ENCODE data around the gene TMEM30A. TPM values are rescaled to one million over a fixed set of nuclear protein-coding genes. Genes with fewer than 3 reads are reported as not detected.
A peak's percentile ranks its signal among the peaks of the same experiment; 100 is the strongest.

TMEM30A gene
- total RNA-seq, 1 experiment from 2014 or later, result 44.2 TPM

- peak; percentile 74 for DNase-seq (ENCODE audit: low spot score)
- in situ Hi-C loops (cut with HindIII; ENCODE audit: low sequenced_read_pairs), result no loop called here
These were observed 12.5 kb upstream of the TMEM30A start for GRCh38 chr6:75296811-75297779.

DNA sequence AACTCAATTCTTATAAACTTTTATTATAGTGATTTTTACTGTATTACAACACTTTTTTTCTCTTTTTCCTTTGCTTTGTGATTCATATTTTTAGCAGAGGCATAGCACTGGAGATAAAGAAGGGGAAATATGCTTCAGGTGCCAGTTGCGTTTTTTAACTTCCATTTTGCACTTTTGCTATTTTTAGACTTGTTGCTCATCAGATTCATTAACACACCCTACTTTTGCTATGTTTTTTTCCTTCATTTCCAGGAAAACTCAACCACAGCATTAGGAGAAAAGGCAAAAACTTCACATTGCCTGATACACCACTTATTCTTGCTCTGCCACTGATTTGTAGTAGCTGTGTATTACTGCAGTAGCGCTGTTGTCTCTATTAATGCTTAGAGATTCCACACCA, 8.0 kb upstream of the TMEM30A start:
- no peak for DNase-seq (ENCODE audit: low spot score)
- in situ Hi-C loops (cut with HindIII; ENCODE audit: low sequenced_read_pairs), result no loop called here

- no peak for DNase-seq (ENCODE audit: low spot score)
- in situ Hi-C loops (cut with HindIII; ENCODE audit: low sequenced_read_pairs), result no loop called here
These were observed 7.2 kb upstream of the TMEM30A start for GRCh38 chr6:75291744-75292143.

GRCh38 chr6:75291331-75291730, 6.7 kb upstream of the TMEM30A start:
- in situ Hi-C loops (cut with HindIII; ENCODE audit: low sequenced_read_pairs), result no loop called here
- DNase-seq (ENCODE audit: low spot score), result no peak

- in situ Hi-C loops (cut with HindIII; ENCODE audit: low sequenced_read_pairs), result no loop called here
- DNase-seq (ENCODE audit: low spot score), result no peak
These were observed 5.7 kb upstream of the TMEM30A start for GRCh38 chr6:75290136-75290945.

- in situ Hi-C loops (cut with HindIII; ENCODE audit: low sequenced_read_pairs), result no loop called here
- DNase-seq (ENCODE audit: low spot score), result no peak
These were observed 3.4 kb upstream of the TMEM30A start for GRCh38 chr6:75288023-75288422.

DNA sequence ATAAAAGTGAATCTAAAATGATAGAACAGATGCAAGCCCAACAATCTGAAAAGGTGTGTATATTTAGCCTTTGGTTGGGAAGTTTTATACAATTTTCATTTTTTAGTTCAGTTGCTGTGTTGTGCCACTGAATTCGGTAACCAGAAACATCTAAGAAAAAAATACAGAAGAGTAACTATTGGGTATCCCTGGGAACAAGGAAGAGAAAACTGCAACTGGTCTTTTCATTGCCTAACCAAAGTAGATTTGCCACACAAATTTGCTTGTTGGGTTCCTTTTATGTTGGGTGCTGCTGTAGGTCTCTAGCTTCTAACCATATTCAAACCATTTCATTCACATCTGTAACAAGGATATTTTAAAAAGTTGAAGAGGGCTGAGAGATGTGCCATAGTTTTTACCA, 2.8 kb upstream of the TMEM30A start:
- in situ Hi-C loops (cut with HindIII; ENCODE audit: low sequenced_read_pairs), result no loop called here
- no peak for DNase-seq (ENCODE audit: low spot score)

DNA sequence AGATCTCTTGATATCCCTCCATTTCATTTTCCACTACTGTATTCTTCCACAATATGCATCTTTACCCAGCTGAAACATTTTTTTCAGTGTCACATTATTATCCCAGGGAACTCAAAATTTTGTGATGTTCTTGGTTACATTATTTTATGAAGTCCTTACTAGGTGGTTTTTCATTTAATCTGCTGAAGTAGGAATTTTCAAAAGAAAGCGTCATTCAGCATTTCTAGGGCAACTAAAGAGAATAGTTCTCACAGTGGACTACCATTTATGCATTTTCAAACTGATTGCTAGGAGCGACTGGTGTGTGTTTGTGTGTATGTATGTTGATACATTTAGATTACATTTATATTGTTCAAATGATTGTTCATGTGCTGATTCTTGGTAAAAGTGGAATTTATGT, 2.4 kb upstream of the TMEM30A start:
- no peak for DNase-seq (ENCODE audit: low spot score)
- in situ Hi-C loops (cut with HindIII; ENCODE audit: low sequenced_read_pairs), result no loop called here

DNA sequence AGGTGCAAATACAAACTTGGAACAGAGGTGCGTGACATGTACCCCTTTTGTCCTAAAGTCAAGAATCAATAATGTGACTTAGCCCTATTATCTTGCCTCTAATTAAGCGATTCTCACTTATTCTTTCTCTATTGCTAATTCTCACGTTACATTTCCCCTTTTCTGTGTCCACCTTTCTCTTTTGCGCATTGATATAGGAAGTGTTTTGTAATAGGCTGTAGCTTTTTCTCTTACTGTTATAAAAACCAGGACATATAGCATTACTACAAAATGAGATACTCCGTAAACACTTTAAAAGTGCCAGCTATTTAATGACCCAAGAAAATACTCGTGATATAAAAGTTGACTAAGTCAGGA, 669 bp upstream of the TMEM30A start:
- no peak for DNase-seq (ENCODE audit: low spot score)
- in situ Hi-C loops (cut with HindIII; ENCODE audit: low sequenced_read_pairs), result no loop called here

DNA sequence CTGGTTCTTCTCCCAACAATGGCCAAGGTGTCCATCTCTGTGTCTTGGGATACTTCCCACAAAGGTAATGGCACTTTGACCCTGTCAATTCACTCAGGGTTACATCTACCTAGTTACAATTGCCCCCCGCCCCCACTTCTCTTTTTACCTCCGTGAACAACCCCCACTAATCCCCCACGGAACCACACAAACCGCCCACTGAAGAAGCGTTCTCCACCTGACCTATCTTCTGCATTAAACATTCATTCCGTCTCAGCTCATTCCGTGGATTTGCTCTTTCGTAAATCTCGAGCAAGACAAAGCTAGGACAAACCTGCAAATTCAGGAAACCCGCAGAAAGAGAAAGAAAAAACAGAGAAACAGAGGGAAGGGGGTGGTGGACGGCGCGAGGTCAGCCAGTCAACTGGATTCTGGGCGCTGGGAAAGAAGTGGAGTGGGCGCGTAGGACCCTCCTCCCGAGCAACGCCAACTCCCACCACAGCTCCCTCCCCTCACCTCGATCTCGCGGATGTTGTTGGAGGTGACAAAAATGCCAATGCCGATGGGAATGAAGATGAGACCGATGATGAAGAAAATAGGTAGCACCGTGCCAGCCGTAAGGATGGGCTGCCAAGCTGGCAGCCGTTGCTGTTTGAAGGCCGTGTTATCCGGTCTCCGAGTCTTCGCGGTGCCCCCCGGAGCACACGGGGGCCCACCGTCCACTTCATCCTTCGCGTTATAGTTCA, 523 bp downstream of the TMEM30A start:
- DNase-seq (ENCODE audit: low spot score), result peak; percentile 7
- in situ Hi-C loops (cut with HindIII; ENCODE audit: low sequenced_read_pairs), result no loop called here

GRCh38 chr6:75282706-75283105, 1.9 kb downstream of the TMEM30A start:
- in situ Hi-C loops (cut with HindIII; ENCODE audit: low sequenced_read_pairs), result no loop called here
- DNase-seq (ENCODE audit: low spot score), result no peak

- no peak for DNase-seq (ENCODE audit: low spot score)
- in situ Hi-C loops (cut with HindIII; ENCODE audit: low sequenced_read_pairs), result no loop called here
These were observed 2.9 kb downstream of the TMEM30A start for GRCh38 chr6:75281653-75282052.

DNA sequence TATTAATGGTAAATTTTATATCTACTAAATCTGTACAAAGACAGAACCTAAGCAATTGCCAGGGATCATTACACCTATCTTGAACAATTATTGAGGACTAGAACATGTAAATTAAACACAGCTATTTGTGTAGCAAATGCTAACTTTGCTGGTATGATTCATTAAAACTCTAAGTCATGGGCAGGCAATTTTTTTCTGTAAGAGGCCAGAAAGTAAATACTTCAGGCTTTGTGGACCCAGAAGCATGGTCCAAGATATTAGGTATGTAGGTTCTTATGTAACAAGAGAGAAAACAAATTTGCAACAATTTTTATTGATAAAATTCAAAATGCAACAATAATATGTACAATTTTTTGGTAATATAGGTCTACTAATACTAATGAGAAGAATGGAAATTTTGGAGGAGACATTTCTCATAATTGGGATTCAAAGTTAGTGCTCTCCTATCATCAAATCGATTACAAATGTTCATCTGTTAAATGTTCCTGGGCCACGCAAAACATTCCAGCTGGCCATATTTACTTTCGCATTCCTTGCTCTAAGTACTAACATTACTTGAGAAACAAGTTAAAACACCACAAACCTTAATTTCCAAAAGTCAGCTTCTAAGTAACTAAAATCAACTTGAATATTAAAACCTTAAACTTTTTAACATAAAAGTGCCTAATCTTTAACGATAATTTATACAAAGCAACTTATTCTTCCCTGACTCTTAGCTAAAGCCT, 4.3 kb downstream of the TMEM30A start:
- in situ Hi-C loops (cut with HindIII; ENCODE audit: low sequenced_read_pairs), result no loop called here
- no peak for DNase-seq (ENCODE audit: low spot score)

- in situ Hi-C loops (cut with HindIII; ENCODE audit: low sequenced_read_pairs), result no loop called here
- no peak for DNase-seq (ENCODE audit: low spot score)
These were observed 5.2 kb downstream of the TMEM30A start for GRCh38 chr6:75279418-75279817.

- no peak for DNase-seq (ENCODE audit: low spot score)
- in situ Hi-C loops (cut with HindIII; ENCODE audit: low sequenced_read_pairs), result no loop called here
These were observed 6.0 kb downstream of the TMEM30A start for GRCh38 chr6:75278474-75279077.

- in situ Hi-C loops (cut with HindIII; ENCODE audit: low sequenced_read_pairs), result no loop called here
These were observed 9.5 kb downstream of the TMEM30A start for GRCh38 chr6:75275067-75275466.

GRCh38 chr6:75273009-75273408, 11.6 kb downstream of the TMEM30A start:
- no peak for DNase-seq (ENCODE audit: low spot score)
- in situ Hi-C loops (cut with HindIII; ENCODE audit: low sequenced_read_pairs), result no loop called here

More at GRCh38 chr6:75275067-75275466, 9.5 kb downstream of the TMEM30A start:
- DNase-seq (ENCODE audit: low spot score), result no peak

DNA sequence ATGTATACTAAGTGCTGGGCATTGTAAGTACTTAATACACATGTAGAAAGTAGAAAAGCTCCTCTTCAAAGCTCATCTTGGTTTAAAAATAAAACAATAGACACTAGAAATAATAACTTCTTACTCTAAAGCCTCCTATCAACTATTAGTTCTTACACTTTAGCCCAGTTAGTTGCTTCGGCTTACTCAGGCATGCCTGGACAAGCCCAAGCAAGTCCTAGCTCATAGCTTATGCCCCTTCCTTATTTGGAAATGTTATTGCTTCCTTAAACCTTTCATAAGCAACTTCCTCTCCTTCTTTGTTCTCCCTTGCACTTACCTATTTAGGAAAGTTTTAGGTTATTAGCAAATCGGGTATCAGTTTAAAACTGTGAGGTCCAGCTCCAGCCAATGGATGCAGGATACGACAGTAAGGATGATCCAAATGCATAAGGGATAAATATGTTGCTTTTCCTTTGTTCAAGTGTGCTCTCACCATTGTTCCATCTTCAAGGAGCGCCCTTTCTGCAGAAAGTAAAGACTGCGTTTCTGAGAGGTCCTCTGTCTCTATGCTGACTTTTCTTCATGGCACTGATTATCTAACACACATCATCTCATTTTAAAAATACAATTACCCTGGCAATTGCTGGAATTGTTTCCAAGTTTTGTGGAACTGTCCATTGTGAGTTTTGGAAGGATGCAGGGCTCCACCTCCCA, 12.3 kb downstream of the TMEM30A start:
- in situ Hi-C loops (cut with HindIII; ENCODE audit: low sequenced_read_pairs), result no loop called here

More for the DNA sequence above, 12.3 kb downstream of the TMEM30A start:
- no peak for DNase-seq (ENCODE audit: low spot score)

Measured in G401 (cell line).